Endothelial cell of umbilical vein (primary cell): ENCODE results near the gene KHK. TPM values are rescaled to one million over a fixed set of nuclear protein-coding genes. Genes with fewer than 3 reads are reported as not detected.

Experiments
- BruUV-seq: library from RNA; stranded (reverse); fragments of 400-500 nt; replicated peaks from 2 replicates; lab custom pipeline; 2021; lab: Mats Ljungman, UMichigan
- CTCF ChIA-PET: fragments of 300-600, 350-600 bp; sonication (Branson Sonifier 250); formaldehyde crosslinking; loops from one replicate; lab custom pipeline; 2021; ENCODE audit warnings: antibody characterized with exemption, inconsistent platforms; lab: Charles Lee
- POLR2A ChIA-PET: fragments of 300-600, 350-600 bp; sonication (Branson Sonifier 250); formaldehyde crosslinking; loops from one replicate; lab custom pipeline; 2021; ENCODE audit warnings: antibody characterized with exemption, inconsistent platforms; lab: Charles Lee
- DNase-seq: peaks from one replicate; pipeline ENCODE4 v3.0.0-alpha.2; 2011; ENCODE audit warnings: low read depth, low spot score
- FAIRE-seq: peaks from 2 replicates; lab custom pipeline; 2011; peaks lifted over from hg19 to GRCh38; lab: Jason Lieb, UNC
- H2AFZ ChIP-seq: 2 replicates; pipeline ENCODE4 v1.6.0; 2012; ENCODE audit warnings: low read depth, low read length, control low read depth, inconsistent platforms
- H3K27ac ChIP-seq: 2 replicates; pipeline ENCODE4 v1.5.1; 2011; ENCODE audit warnings: low read depth, mild to moderate bottlenecking, control low read depth, low read length, moderate library complexity; ENCODE audit not compliant: insufficient read depth
- H3K27me3 ChIP-seq, 2 experiments: 2 replicates each; pipeline versions ENCODE4 v1.6.0 to v1.6.1; 2011; ENCODE audit warnings: low read length in 2 of 2, mixed read lengths in 1 of 2; ENCODE audit not compliant: control insufficient read depth in 2 of 2, insufficient read depth in 2 of 2
- H3K36me3 ChIP-seq, 2 experiments: 2 replicates in 1 of 2; 3 replicates in 1 of 2; pipeline ENCODE4 v1.5.1; 2011; ENCODE audit warnings: low read length in 2 of 2, mild to moderate bottlenecking in 1 of 2, moderate library complexity in 1 of 2; ENCODE audit not compliant: control insufficient read depth in 2 of 2, insufficient read depth in 2 of 2; ENCODE audit errors: extremely low read depth in 1 of 2
- H3K4me1 ChIP-seq: 3 replicates; pipeline ENCODE4 v1.5.1; 2011; ENCODE audit warnings: mild to moderate bottlenecking, low read length; ENCODE audit not compliant: control insufficient read depth, insufficient read depth; ENCODE audit errors: extremely low read depth
- H3K4me2 ChIP-seq: 2 replicates; pipeline ENCODE4 v1.6.1; 2011; ENCODE audit warnings: low read length, control low read depth, mixed read lengths; ENCODE audit not compliant: insufficient read depth
- H3K4me3 ChIP-seq, 3 experiments: fragments of 200-600 bp in 1 of 3; sonication (generic), shearing (Covaris generic) in 1 of 3; replicated peaks in 1 of 3; 2 replicates each; pipeline ENCODE4 v1.5.1; 2011 to 2016; ENCODE audit warnings: control low read depth in 3 of 3, low read length in 3 of 3, mild to moderate bottlenecking in 2 of 3, inconsistent platforms in 1 of 3, low read depth in 1 of 3, moderate library complexity in 1 of 3; ENCODE audit not compliant: insufficient read depth in 1 of 3
- H3K79me2 ChIP-seq: 2 replicates; pipeline ENCODE4 v1.6.0; 2012; ENCODE audit warnings: low read length, inconsistent platforms; ENCODE audit not compliant: control insufficient read depth, insufficient read depth
- H3K9ac ChIP-seq: replicated peaks from 2 replicates; pipeline ENCODE3; 2011; ENCODE audit warnings: low read length, control low read depth; ENCODE audit not compliant: insufficient read depth; ENCODE audit errors: extremely low read depth
- H3K9me1 ChIP-seq: replicated peaks from 3 replicates; pipeline ENCODE4 v1.6.0; 2011; ENCODE audit warnings: mild to moderate bottlenecking, low read length; ENCODE audit not compliant: control insufficient read depth, insufficient read depth; ENCODE audit errors: extremely low read depth
- H3K9me3 ChIP-seq: replicated peaks from 2 replicates; pipeline ENCODE4 v1.5.1; 2012; ENCODE audit warnings: low read length, inconsistent platforms; ENCODE audit not compliant: control insufficient read depth, insufficient read depth
- H4K20me1 ChIP-seq: replicated peaks from 2 replicates; pipeline ENCODE3; 2011; ENCODE audit warnings: mild to moderate bottlenecking, low read length; ENCODE audit not compliant: control insufficient read depth, insufficient read depth; ENCODE audit errors: extremely low read depth
- CTCF ChIP-seq, 2 donors: IDR thresholded peaks; 1 replicate in 1 of 2; 2 replicates in 1 of 2; pipeline ENCODE4 v1.5.1; 2011; ENCODE audit warnings: low read length in 2 of 2, mild to moderate bottlenecking in 2 of 2, moderate library complexity in 2 of 2, control low read depth in 1 of 2, inconsistent platforms in 1 of 2, low read depth in 1 of 2; ENCODE audit not compliant: insufficient read depth in 1 of 2; ENCODE audit errors: extremely low read depth in 1 of 2
- EZH2 ChIP-seq: IDR thresholded peaks from 2 replicates; pipeline ENCODE4 v1.6.1; 2012; ENCODE audit warnings: borderline replicate concordance, low read depth, mild to moderate bottlenecking, moderate library complexity, low read length, inconsistent platforms; ENCODE audit not compliant: severe bottlenecking
- FOS ChIP-seq: IDR thresholded peaks from 2 replicates; pipeline ENCODE4 v1.6.1; 2011; ENCODE audit warnings: mild to moderate bottlenecking, low read length, moderate library complexity, borderline replicate concordance; ENCODE audit not compliant: insufficient read depth
- GATA2 ChIP-seq: IDR thresholded peaks from 2 replicates; pipeline ENCODE4 v1.7.0; 2011; ENCODE audit warnings: low read depth, mild to moderate bottlenecking, moderate library complexity, mixed read lengths, low read length; ENCODE audit not compliant: insufficient read length, insufficient read depth
- JUN ChIP-seq: IDR thresholded peaks from 2 replicates; pipeline ENCODE4 v1.6.1; 2011; ENCODE audit warnings: borderline replicate concordance, low read depth; ENCODE audit not compliant: insufficient read length, insufficient read depth
- MAX ChIP-seq: IDR thresholded peaks from 2 replicates; pipeline ENCODE4 v1.6.1; 2011; ENCODE audit not compliant: insufficient read depth, insufficient read length
- MYC ChIP-seq: IDR thresholded peaks from one replicate; pipeline ENCODE4 v1.6.1; 2011; ENCODE audit warnings: mild to moderate bottlenecking, low read depth, low read length
- POLR2A ChIP-seq: IDR thresholded peaks from 2 replicates; pipeline ENCODE4 v1.6.1; 2012; ENCODE audit warnings: low read depth, mild to moderate bottlenecking, control low read depth, low read length
- POLR2AphosphoS5 ChIP-seq: IDR thresholded peaks from 2 replicates; pipeline ENCODE4 v1.6.1; 2012; ENCODE audit warnings: low read depth, mild to moderate bottlenecking, control low read depth, low read length, moderate library complexity; ENCODE audit not compliant: insufficient read depth
- dilution Hi-C: fragments of 300-500 bp; cut with MboI; formaldehyde crosslinking; loops from one replicate; pipeline ENCODE4 v1.15.0; 2019; ENCODE audit warnings: low sequenced_read_pairs; ENCODE audit not compliant: extremely low pct_ligation_motif_present
- intact Hi-C: fragments of 100-400 bp; cut with micrococcal nuclease; formaldehyde crosslinking; loops from one replicate; pipeline ENCODE4 v1.10.0; 2022
- polyA plus RNA-seq, 4 experiments: library from polyadenylated mRNA; depleted of rRNA in 3 of 4; stranded (reverse) in 3 of 4; unstranded in 1 of 4; fragments of >200 nt; gene quantifications; 2 replicates each; pipeline versions ENCODE4 v1.2.1 to v1.2.3, GENCODE V29; 2011 to 2012; ENCODE audit warnings: missing spikeins in 1 of 4
- total RNA-seq: library from RNA; stranded (reverse); gene quantifications from 2 replicates; pipeline ENCODE4 v1.2.3, GENCODE V29; 2021

KHK gene
- total and polyA plus RNA-seq, 2 donors (not counting 3 experiments of a cell fraction or from before 2014, with no cell fraction given), result 2.9 to 4.4 TPM

- H4K20me1 ChIP-seq, result no peaks in the 10 kb centered on the region
- POLR2A ChIA-PET, result interaction anchor here (0.6 to 1.0 kb wide), 3 partner anchors 9 to 197 kb away, joined by 3 to 4 read pairs (median 3); no protein-coding TSS in a partner anchor
- no peak overlapping the region for H3K4me2 ChIP-seq
- intact Hi-C loops, result loop anchor here (1.0 kb wide), 3 partner anchors 11 to 50 kb away; partner anchors contain the start of genes OST4 and TMEM214
- TF ChIP-seq POLR2AphosphoS5 (no peak), GATA2 (no peak), EZH2 (no peak), JUN (no peak), MYC (no peak), MAX (no peak), CTCF (IDR thresholded peaks at IDR 0.05; ENCODE audit: extremely low read depth in 1 of 2, insufficient read depth in 1 of 2, low read depth in 1 of 2, low read length in 2 of 2) (no peak), FOS (no peak), POLR2A (no peak)
- H3K4me3 ChIP-seq, result no peak overlapping the region
- no TSS peak for BruUV-seq
- no peaks in the 10 kb centered on the region for H3K36me3 ChIP-seq
- CTCF ChIA-PET, result interaction anchor here (0.5 to 4.2 kb wide), 7 partner anchors 8 to 221 kb away, joined by 3 to 55 read pairs (median 7); partner anchors contain the start of gene AGBL5
- H3K79me2 ChIP-seq, result no peaks in the 10 kb centered on the region
- no peaks in the 10 kb centered on the region for H3K9me3 ChIP-seq
- H3K27ac ChIP-seq, result no peak overlapping the region
- no peaks in the 10 kb centered on the region for H3K27me3 ChIP-seq
- dilution Hi-C loops, result no loop called here
- peaks cover 12% of the 10 kb centered on the region for H3K4me1 ChIP-seq
- DNase-seq (no peak), FAIRE-seq (no peak)
- no peak overlapping the region for H2AFZ ChIP-seq
- H3K9ac ChIP-seq, result no peak overlapping the region
- no peaks in the 10 kb centered on the region for H3K9me1 ChIP-seq
Measured at GRCh38 chr2:27081984-27082772, 4.4 kb upstream of the KHK start.
